HEK293 (cell line): Measurements from ENCODE around the gene CHMP5.

Source experiments
- CTCF ChIP-seq: fragments of 450-650 bp; formaldehyde crosslinking; IDR thresholded peaks from 2 replicates; pipeline ENCODE4 v1.5.1; 2016; ENCODE audit warnings: missing biosample characterization, missing genetic modification characterization
- KLF10 ChIP-seq: fragments of 450-650 bp; IDR thresholded peaks from 2 replicates; pipeline ENCODE4 v1.5.1; 2018; ENCODE audit warnings: missing biosample characterization, mild to moderate bottlenecking, missing genetic modification characterization
- OVOL3 ChIP-seq: fragments of 450-650 bp; formaldehyde crosslinking; IDR thresholded peaks from 2 replicates; pipeline ENCODE4 v1.5.1; 2016; ENCODE audit warnings: missing biosample characterization, missing genetic modification characterization
- REPIN1 ChIP-seq: fragments of 450-650 bp; formaldehyde crosslinking; IDR thresholded peaks from 2 replicates; pipeline ENCODE4 v1.5.1; 2017; ENCODE audit warnings: missing biosample characterization, missing genetic modification characterization, low read depth
- ZBTB10 ChIP-seq: fragments of 450-650 bp; formaldehyde crosslinking; IDR thresholded peaks from 2 replicates; pipeline ENCODE4 v1.5.1; 2016; ENCODE audit warnings: missing biosample characterization, missing genetic modification characterization
- ZNF23 ChIP-seq: fragments of 450-650 bp; formaldehyde crosslinking; IDR thresholded peaks from 2 replicates; pipeline ENCODE4 v1.5.1; 2016; ENCODE audit warnings: missing biosample characterization, missing genetic modification characterization, borderline replicate concordance
- ZNF416 ChIP-seq: fragments of 450-650 bp; formaldehyde crosslinking; IDR thresholded peaks from 2 replicates; pipeline ENCODE4 v1.5.1; 2016; ENCODE audit warnings: missing biosample characterization, missing genetic modification characterization
- ZNF423 ChIP-seq: fragments of 450-650 bp; formaldehyde crosslinking; IDR thresholded peaks from 2 replicates; pipeline ENCODE4 v1.5.1; 2016; ENCODE audit warnings: missing biosample characterization, missing genetic modification characterization
- ZNF747 ChIP-seq: fragments of 450-650 bp; formaldehyde crosslinking; IDR thresholded peaks from 2 replicates; pipeline ENCODE4 v1.5.1; 2016; ENCODE audit warnings: missing biosample characterization, missing genetic modification characterization
- ZNF76 ChIP-seq: fragments of 450-650 bp; formaldehyde crosslinking; IDR thresholded peaks from 2 replicates; pipeline ENCODE4; 2016; ENCODE audit warnings: low read depth, missing biosample characterization, missing genetic modification characterization, borderline replicate concordance

- TF ChIP-seq ZNF416 = no peak
- no peak for TF ChIP-seq CTCF
- TF ChIP-seq OVOL3 (tag by site-specific recombination) = no peak
- no peak for TF ChIP-seq ZNF76 (tag by site-specific recombination)
- TF ChIP-seq ZBTB10 (tag by site-specific recombination) = no peak
- no peak for TF ChIP-seq KLF10
- no peak for TF ChIP-seq ZNF747 (tag by site-specific recombination)
- TF ChIP-seq ZNF23 (tag by site-specific recombination) = no peak
- TF ChIP-seq ZNF423 (tag by site-specific recombination) = no peak
- TF ChIP-seq REPIN1 (tag by site-specific recombination) = no peak
These were observed 16.2 kb upstream of the CHMP5 start for GRCh38 chr9:33248606-33249005.
